ENCODE data around the gene FILIP1.
"Not testable (repeated sequence)": the region's sequence is repeated elsewhere in the genome, so short reads cannot be mapped to it uniquely, and the experiment has no call there.

Gene FILIP1

DNA sequence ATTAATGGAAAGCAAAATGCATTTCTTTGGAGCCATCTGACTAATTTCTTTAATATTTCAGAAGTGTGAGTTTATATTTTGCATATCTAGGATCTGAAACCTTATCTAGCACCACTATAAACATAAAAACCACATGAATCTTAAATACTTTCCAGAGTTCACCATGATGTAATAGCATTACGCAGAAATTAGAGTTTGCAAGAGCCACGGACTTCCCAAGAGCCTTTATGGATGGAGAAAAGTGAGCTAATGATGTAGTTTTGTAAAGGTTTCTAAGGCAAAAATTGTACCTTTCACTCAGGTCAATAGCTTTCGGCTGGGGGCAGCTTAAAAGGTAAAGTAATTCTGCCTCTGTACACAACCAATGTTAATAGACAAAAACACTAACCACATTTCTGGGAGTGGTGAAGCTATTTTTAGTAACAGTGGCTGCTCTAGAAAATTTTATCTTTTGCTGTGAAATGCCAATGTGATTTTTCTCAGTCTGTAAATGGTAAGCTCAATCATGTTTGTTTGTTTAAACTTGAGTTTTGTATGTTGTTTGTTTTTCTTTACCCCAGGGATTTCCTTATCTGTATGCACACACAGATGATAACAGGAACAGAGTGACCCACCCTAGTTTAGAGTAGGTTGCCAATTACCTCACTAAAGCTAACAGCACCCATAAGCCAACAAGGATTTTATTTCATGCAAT is 80.5 kb downstream of the FILIP1 start:
- TF ChIP-seq, protein P1, sequence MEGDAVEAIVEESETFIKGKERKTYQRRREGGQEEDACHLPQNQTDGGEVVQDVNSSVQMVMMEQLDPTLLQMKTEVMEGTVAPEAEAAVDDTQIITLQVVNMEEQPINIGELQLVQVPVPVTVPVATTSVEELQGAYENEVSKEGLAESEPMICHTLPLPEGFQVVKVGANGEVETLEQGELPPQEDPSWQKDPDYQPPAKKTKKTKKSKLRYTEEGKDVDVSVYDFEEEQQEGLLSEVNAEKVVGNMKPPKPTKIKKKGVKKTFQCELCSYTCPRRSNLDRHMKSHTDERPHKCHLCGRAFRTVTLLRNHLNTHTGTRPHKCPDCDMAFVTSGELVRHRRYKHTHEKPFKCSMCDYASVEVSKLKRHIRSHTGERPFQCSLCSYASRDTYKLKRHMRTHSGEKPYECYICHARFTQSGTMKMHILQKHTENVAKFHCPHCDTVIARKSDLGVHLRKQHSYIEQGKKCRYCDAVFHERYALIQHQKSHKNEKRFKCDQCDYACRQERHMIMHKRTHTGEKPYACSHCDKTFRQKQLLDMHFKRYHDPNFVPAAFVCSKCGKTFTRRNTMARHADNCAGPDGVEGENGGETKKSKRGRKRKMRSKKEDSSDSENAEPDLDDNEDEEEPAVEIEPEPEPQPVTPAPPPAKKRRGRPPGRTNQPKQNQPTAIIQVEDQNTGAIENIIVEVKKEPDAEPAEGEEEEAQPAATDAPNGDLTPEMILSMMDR (IDR thresholded peaks at IDR 0.05; ENCODE audit: low read depth, low read length): no peak

DNA sequence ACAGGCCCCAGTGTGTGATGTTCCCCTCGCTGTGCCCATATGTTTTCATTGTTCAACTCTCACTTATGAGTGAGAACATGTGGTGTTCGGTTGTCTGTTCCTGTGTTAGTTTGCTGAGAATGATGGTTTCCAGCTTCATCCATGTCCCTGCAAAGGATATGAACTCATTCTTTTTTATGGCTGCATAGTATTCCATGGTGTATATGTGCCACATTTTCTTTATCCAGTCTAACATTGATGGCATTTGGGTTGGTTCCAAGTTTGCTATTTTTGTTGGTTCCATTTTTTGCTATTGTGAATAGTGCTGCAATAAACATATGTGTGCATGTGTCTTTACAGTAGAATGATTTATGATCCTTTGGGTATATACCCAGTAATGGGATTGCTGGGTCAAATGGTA is 83.0 kb downstream of the FILIP1 start:
- H3K4me3 ChIP-seq (ENCODE audit: low read depth, low read length): not testable (repeated sequence)

More for the DNA sequence above, 80.5 kb downstream of the FILIP1 start:
- H3K4me3 ChIP-seq (ENCODE audit: low read depth, low read length): no peak overlapping the region

DNA sequence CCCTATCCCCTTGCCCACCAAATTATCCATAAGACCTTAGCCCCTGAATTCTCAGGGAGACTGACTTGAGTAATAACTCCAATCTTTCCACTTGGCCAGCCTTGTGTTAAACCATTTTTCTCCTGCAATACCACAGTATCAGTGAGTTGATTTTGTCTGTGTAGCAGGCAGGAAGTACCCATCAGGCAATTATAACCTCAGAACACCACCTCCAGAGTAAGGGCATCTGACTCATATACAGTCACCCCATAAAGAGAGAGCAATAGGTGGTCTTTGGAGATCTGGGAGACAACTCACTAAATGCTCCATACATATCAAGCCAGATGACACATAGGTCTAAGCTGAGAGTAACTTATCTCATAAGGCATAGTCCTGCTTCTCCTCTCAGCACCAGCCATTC is 83.7 kb downstream of the FILIP1 start:
- H3K4me3 ChIP-seq (ENCODE audit: low read depth, low read length): no peak overlapping the region
- TF ChIP-seq, protein P1 (IDR thresholded peaks at IDR 0.05; ENCODE audit: low read depth, low read length): no peak

DNA sequence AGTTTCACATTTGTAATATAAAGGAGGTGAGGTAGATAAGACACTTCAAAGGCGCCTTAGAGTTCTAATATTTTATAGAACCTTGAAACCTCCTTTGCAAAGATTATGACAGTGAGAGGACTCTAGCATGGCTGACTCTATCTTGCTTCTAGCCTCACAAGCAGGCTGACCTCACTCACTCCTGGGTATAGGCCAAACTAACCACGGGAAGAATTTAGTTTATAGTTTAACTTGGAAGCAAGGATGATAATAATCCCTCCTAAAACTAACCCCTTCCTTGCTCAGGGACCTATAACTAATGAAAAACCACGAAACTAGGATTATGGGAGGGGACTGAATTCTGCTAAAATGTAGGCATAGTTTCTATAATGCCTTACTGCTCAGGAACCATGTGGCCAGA is 84.3 kb downstream of the FILIP1 start:
- TF ChIP-seq, protein P1 (IDR thresholded peaks at IDR 0.05; ENCODE audit: low read depth, low read length): no peak
- no peak overlapping the region for H3K4me3 ChIP-seq (ENCODE audit: low read depth, low read length)

DNA sequence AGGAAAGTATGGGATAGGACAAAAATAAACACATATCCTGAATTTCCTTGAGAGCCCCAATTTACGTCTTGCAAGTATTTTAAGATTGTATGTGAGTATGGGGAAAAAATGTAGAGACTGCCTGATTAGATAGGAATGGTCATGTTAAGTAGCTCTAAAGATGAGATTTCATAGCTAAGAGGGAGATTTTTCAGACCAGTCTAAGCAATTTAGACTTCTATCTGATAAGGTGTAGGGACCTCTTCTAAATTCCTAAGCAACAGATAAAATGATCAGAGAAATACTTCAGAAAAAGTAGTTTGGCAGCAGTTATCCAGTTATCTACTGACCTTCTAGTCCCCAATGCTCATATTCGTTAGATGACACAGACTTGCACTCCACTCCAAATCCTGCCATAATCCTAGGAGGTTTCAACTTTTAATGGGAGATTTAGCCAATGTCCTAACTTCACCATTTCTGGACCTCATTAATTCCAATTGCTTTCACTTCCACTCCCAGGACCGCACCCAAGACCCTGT is 90.0 kb downstream of the FILIP1 start:
- TF ChIP-seq, protein P1 (IDR thresholded peaks at IDR 0.05; ENCODE audit: low read depth, low read length): no peak
- no peak overlapping the region for H3K4me3 ChIP-seq (ENCODE audit: low read depth, low read length)

DNA sequence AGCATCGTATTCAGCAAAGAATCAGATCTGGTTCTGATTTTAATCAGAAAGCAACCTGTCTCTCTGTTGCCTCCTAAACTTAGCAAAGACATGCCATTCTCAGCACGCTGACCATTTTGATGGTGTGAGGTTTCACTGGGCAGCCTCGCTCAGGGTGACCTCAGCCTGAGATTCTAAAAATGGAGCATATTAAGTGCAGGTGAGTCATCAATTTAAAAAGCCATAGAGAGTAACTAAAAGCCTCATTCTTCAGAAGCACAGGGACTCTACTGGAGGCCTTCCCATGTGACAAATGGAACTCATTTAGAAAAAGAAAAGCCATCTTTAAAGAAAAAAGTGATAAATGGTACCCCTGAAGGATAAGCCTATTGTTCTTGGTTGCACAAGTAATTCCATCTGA is 91.3 kb downstream of the FILIP1 start:
- no peak overlapping the region for H3K4me3 ChIP-seq (ENCODE audit: low read depth, low read length)
- TF ChIP-seq, protein P1 (IDR thresholded peaks at IDR 0.05; ENCODE audit: low read depth, low read length): no peak

DNA sequence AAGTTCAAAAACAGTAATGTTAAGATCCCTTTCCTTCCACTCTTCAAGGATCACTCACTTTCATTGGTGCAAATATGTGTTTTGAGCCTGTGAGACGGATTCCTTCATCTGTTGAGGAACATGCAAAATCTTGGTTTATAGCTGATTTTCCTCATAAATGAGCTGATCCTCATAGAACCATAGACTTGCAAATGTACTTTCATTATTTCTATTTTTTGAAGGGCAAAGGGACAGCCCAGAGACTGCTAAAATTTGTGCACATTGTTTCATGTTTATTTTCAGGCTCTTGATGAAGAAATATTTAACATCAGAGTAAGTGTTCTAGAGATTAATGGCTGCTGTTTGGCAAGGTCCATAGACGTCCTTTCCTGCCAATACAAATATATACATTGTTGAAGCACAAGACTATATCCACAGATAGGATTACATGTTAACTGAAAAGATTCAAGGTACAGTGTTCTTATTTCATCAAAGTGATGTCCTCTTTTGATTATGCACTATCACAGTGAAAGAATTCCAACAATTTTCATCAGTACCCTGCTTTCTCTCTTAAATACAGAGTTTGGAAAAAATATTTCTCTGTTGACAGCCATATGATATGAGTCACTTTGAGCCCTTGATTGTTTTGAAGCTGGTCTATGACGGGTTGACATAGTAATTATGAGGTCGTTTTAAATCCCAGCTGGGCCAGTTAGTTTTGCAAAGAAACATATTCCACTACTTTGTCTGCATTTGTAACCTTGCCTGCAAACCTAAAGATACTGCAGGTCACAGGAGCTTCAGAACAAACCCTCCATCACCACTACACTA is 95.7 kb downstream of the FILIP1 start:
- TF ChIP-seq, protein P1 (IDR thresholded peaks at IDR 0.05; ENCODE audit: low read depth, low read length): no peak
- H3K4me3 ChIP-seq (ENCODE audit: low read depth, low read length): no peak overlapping the region
